Measurements from ENCODE around the gene NT5DC2.
A peak's percentile ranks its signal among the peaks of the same experiment; 100 is the strongest.

Gene NT5DC2

GRCh38 chr3:52533623-52534280 lies at the start of gene NT5DC2:
Gene NT5DC2, minus strand, starts transcription at chr3:52533857. Its CDS starts 120 bp downstream, at chr3:52533737.
- peak within 1 kb of the TSS; percentile 40 for H3K27ac ChIP-seq
- no peak for DNase-seq (ENCODE audit: low read depth, low spot score)

- H3K27ac ChIP-seq = no peak overlapping the region
- no peak for DNase-seq (ENCODE audit: low read depth, low spot score)
These were observed 40.7 kb upstream of the NT5DC2 start for GRCh38 chr3:52574056-52574965.

- H3K27ac ChIP-seq = no peak overlapping the region
- no peak for DNase-seq (ENCODE audit: low read depth, low spot score)
These were observed 38.6 kb upstream of the NT5DC2 start for GRCh38 chr3:52572221-52572620.

- DNase-seq (ENCODE audit: low read depth, low spot score) = no peak
- no peak overlapping the region for H3K27ac ChIP-seq
These were observed 36.4 kb upstream of the NT5DC2 start for GRCh38 chr3:52570076-52570475.

- no peak for DNase-seq (ENCODE audit: low read depth, low spot score)
- H3K27ac ChIP-seq = no peak overlapping the region
These were observed 34.4 kb upstream of the NT5DC2 start for GRCh38 chr3:52568069-52568468.

GRCh38 chr3:52563984-52564383 lies 30.3 kb upstream of the NT5DC2 start:
- DNase-seq (ENCODE audit: low read depth, low spot score) = no peak
- H3K27ac ChIP-seq = no peak overlapping the region

GRCh38 chr3:52561028-52561747 lies 27.5 kb upstream of the NT5DC2 start:
- H3K27ac ChIP-seq = no peak overlapping the region

GRCh38 chr3:52558436-52558835 lies 24.8 kb upstream of the NT5DC2 start:
- H3K27ac ChIP-seq = no peak overlapping the region
- no peak for DNase-seq (ENCODE audit: low read depth, low spot score)

More at GRCh38 chr3:52561028-52561747, 27.5 kb upstream of the NT5DC2 start:
- no peak for DNase-seq (ENCODE audit: low read depth, low spot score)

- no peak overlapping the region for H3K27ac ChIP-seq
- DNase-seq (ENCODE audit: low read depth, low spot score) = no peak
These were observed 23.6 kb upstream of the NT5DC2 start for GRCh38 chr3:52557011-52557960.

GRCh38 chr3:52555056-52555455 lies 21.4 kb upstream of the NT5DC2 start:
- H3K27ac ChIP-seq = no peak overlapping the region
- no peak for DNase-seq (ENCODE audit: low read depth, low spot score)

GRCh38 chr3:52554026-52554755 lies 20.5 kb upstream of the NT5DC2 start:
- no peak overlapping the region for H3K27ac ChIP-seq

GRCh38 chr3:52552089-52552488 lies 18.4 kb upstream of the NT5DC2 start:
- DNase-seq (ENCODE audit: low read depth, low spot score) = no peak
- peak overlapping the region; percentile 21 for H3K27ac ChIP-seq

More at GRCh38 chr3:52554026-52554755, 20.5 kb upstream of the NT5DC2 start:
- no peak for DNase-seq (ENCODE audit: low read depth, low spot score)

GRCh38 chr3:52551118-52551517 lies 17.5 kb upstream of the NT5DC2 start:
- DNase-seq (ENCODE audit: low read depth, low spot score) = no peak

GRCh38 chr3:52547143-52547542 lies 13.5 kb upstream of the NT5DC2 start:
- no peak for DNase-seq (ENCODE audit: low read depth, low spot score)
- peak overlapping the region; percentile 44 for H3K27ac ChIP-seq

More at GRCh38 chr3:52551118-52551517, 17.5 kb upstream of the NT5DC2 start:
- H3K27ac ChIP-seq = no peak overlapping the region

- H3K27ac ChIP-seq = peak overlapping the region; percentile 44
- DNase-seq (ENCODE audit: low read depth, low spot score) = no peak
These were observed 12.6 kb upstream of the NT5DC2 start for GRCh38 chr3:52546111-52546901.

GRCh38 chr3:52544937-52545336 lies 11.3 kb upstream of the NT5DC2 start:
- H3K27ac ChIP-seq = peak overlapping the region; percentile 44
- no peak for DNase-seq (ENCODE audit: low read depth, low spot score)

GRCh38 chr3:52541050-52541449 lies 7.4 kb upstream of the NT5DC2 start:
- H3K27ac ChIP-seq = no peak overlapping the region
- DNase-seq (ENCODE audit: low read depth, low spot score) = no peak

- peak overlapping the region; percentile 23 for H3K27ac ChIP-seq
These were observed 5.5 kb upstream of the NT5DC2 start for GRCh38 chr3:52539010-52539653.

More at GRCh38 chr3:52539010-52539653, 5.5 kb upstream of the NT5DC2 start:
- DNase-seq (ENCODE audit: low read depth, low spot score) = no peak
